ENCODE results near the gene FBXL5.

The FBXL5 gene

GRCh38 chr4:15688051-15688450 is 32.9 kb upstream of the FBXL5 start:
- Histone ChIP-seq H3K9me3 (ENCODE audit: low read length) (no peaks in the 10 kb centered on the region), H3K9me2 (ENCODE audit: low read depth, low read length) (no peaks in the 10 kb centered on the region), H3K27me3 (ENCODE audit: insufficient read depth, low read length) (no peaks in the 10 kb centered on the region), H3K4me2 (ENCODE audit: low read length) (no peak overlapping the region), H3K9ac (ENCODE audit: low read length) (no peak overlapping the region), H3K36me3 (ENCODE audit: insufficient read depth, low read length) (peaks cover 19% of the 10 kb centered on the region), H3F3A (ENCODE audit: insufficient read depth, low read length) (no peaks in the 10 kb centered on the region), H3K79me2 (ENCODE audit: insufficient read depth, low read length) (peaks cover 3% of the 10 kb centered on the region; the same call in 1 of the 2 replicates), H2AFZ (ENCODE audit: low read length) (no peak overlapping the region), H3K4me1 (ENCODE audit: insufficient read depth, low read length, severe bottlenecking) (peaks cover 3% of the 10 kb centered on the region), H3K4me3 (ENCODE audit: low read depth, low read length, poor library complexity, severe bottlenecking) (no peak overlapping the region), H4K20me1 (ENCODE audit: insufficient read depth, low read length) (no peaks in the 10 kb centered on the region), H3K27ac (ENCODE audit: low read depth, low read length, poor library complexity, severe bottlenecking) (no peak overlapping the region)
- TF ChIP-seq EZH2 (IDR thresholded peaks at IDR 0.05; ENCODE audit: borderline replicate concordance, low read length) (no peak), CTCF (IDR thresholded peaks at IDR 0.05; ENCODE audit: low read length) (no peak)

- H3K9ac ChIP-seq (ENCODE audit: low read length) = no peak overlapping the region
- no peak overlapping the region for H3K4me3 ChIP-seq (ENCODE audit: low read depth, low read length, poor library complexity, severe bottlenecking)
- H3K9me3 ChIP-seq (ENCODE audit: low read length) = no peaks in the 10 kb centered on the region
- H3K79me2 ChIP-seq (ENCODE audit: insufficient read depth, low read length) = peaks cover 25% of the 10 kb centered on the region
- H3K4me2 ChIP-seq (ENCODE audit: low read length) = no peak overlapping the region
- no peaks in the 10 kb centered on the region for H4K20me1 ChIP-seq (ENCODE audit: insufficient read depth, low read length)
- H3K4me1 ChIP-seq (ENCODE audit: insufficient read depth, low read length, severe bottlenecking) = peaks cover 19% of the 10 kb centered on the region
- no peaks in the 10 kb centered on the region for H3K9me2 ChIP-seq (ENCODE audit: low read depth, low read length)
- TF ChIP-seq EZH2 (IDR thresholded peaks at IDR 0.05; ENCODE audit: borderline replicate concordance, low read length) = no peak
- TF ChIP-seq CTCF (IDR thresholded peaks at IDR 0.05; ENCODE audit: low read length) = no peak
- no peak overlapping the region for H3K27ac ChIP-seq (ENCODE audit: low read depth, low read length, poor library complexity, severe bottlenecking)
- no peaks in the 10 kb centered on the region for H3F3A ChIP-seq (ENCODE audit: insufficient read depth, low read length)
- peaks cover 19% of the 10 kb centered on the region for H3K36me3 ChIP-seq (ENCODE audit: insufficient read depth, low read length)
- no peak overlapping the region for H2AFZ ChIP-seq (ENCODE audit: low read length)
- H3K27me3 ChIP-seq (ENCODE audit: insufficient read depth, low read length) = no peaks in the 10 kb centered on the region
These were observed 29.3 kb upstream of the FBXL5 start for GRCh38 chr4:15684498-15684897.

GRCh38 chr4:15683143-15683495 is 28.0 kb upstream of the FBXL5 start:
- Histone ChIP-seq H3K79me2 (ENCODE audit: insufficient read depth, low read length) (peaks cover 35% of the 10 kb centered on the region), H3F3A (ENCODE audit: insufficient read depth, low read length) (no peaks in the 10 kb centered on the region), H3K4me2 (ENCODE audit: low read length) (peak overlapping the region; percentile 80), H3K27ac (ENCODE audit: low read depth, low read length, poor library complexity, severe bottlenecking) (no peak overlapping the region), H3K9me2 (ENCODE audit: low read depth, low read length) (no peaks in the 10 kb centered on the region), H3K9me3 (ENCODE audit: low read length) (no peaks in the 10 kb centered on the region), H2AFZ (ENCODE audit: low read length) (no peak overlapping the region), H4K20me1 (ENCODE audit: insufficient read depth, low read length) (no peaks in the 10 kb centered on the region), H3K4me3 (ENCODE audit: low read depth, low read length, poor library complexity, severe bottlenecking) (peak overlapping the region; percentile 99), H3K4me1 (ENCODE audit: insufficient read depth, low read length, severe bottlenecking) (peaks cover 31% of the 10 kb centered on the region), H3K36me3 (ENCODE audit: insufficient read depth, low read length) (peaks cover 19% of the 10 kb centered on the region), H3K9ac (ENCODE audit: low read length) (no peak overlapping the region), H3K27me3 (ENCODE audit: insufficient read depth, low read length) (no peaks in the 10 kb centered on the region)
- TF ChIP-seq CTCF (IDR thresholded peaks at IDR 0.05; ENCODE audit: low read length) (no peak), EZH2 (IDR thresholded peaks at IDR 0.05; ENCODE audit: borderline replicate concordance, low read length) (no peak)

Measured in OCI-LY1 (cell line).